Stomach (tissue), 4 donors: ENCODE results near the gene PIEZO2.

ENCODE experiments used
- CTCF ChIP-seq, 7 experiments: fragments of 450-650 bp in 4 of 7; fragments of 200-600 bp in 3 of 7; sonication (generic) in 3 of 7; IDR thresholded peaks; one replicate each; pipeline ENCODE4 v1.5.1; 2016 to 2019; ENCODE audit warnings: antibody characterized with exemption in 7 of 7, control low read depth in 2 of 7, mild to moderate bottlenecking in 1 of 7
- POLR2A ChIP-seq, 4 donors: fragments of 450-650 bp; IDR thresholded peaks; one replicate each; pipeline ENCODE4 v1.6.1; 2016; ENCODE audit warnings: antibody characterized with exemption in 4 of 4, control low read depth in 2 of 4, mild to moderate bottlenecking in 1 of 4, moderate library complexity in 1 of 4
- POLR2AphosphoS5 ChIP-seq, 3 donors: sonication (generic); formaldehyde crosslinking; IDR thresholded peaks; one replicate each; pipeline ENCODE4 v1.6.1; 2016; ENCODE audit warnings: antibody characterized with exemption in 3 of 3

GRCh38 chr18:10989486-10989885 lies 159.9 kb downstream of the PIEZO2 start:
- TF ChIP-seq POLR2A (IDR thresholded peaks at IDR 0.05) (no peak), POLR2AphosphoS5 (IDR thresholded peaks at IDR 0.05) (no peak), CTCF (IDR thresholded peaks at IDR 0.05) (no peak)
